Subcutaneous adipose tissue (tissue), 4 donors: ENCODE data around the gene KLHL8. TPM values are rescaled to one million over a fixed set of nuclear protein-coding genes. Genes with fewer than 3 reads are reported as not detected.

Source experiments
- total RNA-seq, 4 donors: library from RNA; depleted of rRNA; stranded (reverse); fragments of >200 nt; gene quantifications; one replicate each; pipeline ENCODE4 v1.1.0, GENCODE V29; 2016
- TF ChIP-seq, protein P1 (sequence below): fragments of 450-650 bp; IDR thresholded peaks from one replicate; pipeline ENCODE4 v1.5.1; 2016; ENCODE audit warnings: low read depth, mild to moderate bottlenecking, control low read depth, antibody characterized with exemption, moderate library complexity

The KLHL8 gene
- total RNA-seq, 4 donors from 2014 or later: 16.2 to 20.1 (median 17.6) TPM

DNA sequence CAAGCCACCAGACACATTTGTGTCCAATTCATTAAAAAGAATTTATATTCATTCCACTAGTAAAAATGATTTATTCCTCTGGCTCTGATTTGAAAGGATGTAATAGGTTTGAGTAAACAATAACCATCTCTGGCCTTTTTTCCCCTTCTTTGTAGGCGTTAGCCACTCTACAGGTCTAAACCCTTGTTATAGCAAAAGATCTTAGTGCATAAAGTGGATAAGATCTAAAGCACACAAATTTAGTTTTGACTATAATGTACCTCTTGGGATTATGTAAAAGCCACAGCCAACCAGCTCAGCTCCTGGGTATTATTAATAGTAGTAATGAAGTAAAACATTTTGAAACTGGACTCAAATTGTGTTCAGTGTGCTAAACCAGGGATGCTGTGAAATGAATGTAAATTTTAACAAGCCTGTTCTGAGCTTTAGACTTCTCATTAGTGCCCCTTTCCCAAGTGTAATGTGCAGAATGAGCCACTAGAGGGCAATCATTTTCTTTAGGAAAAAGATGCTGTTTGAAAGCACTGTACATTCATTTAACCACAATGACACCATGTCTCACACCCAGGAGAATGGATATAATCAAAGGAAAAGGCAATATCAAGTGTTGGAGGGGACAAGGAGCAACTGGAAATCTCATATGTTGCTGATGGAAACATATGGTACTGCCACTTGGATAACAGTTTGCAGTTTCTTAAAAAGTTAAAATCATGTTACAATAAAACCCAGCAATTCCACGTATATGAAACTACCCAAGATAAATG lies 69.7 kb downstream of the KLHL8 start:
- TF ChIP-seq, protein P1, sequence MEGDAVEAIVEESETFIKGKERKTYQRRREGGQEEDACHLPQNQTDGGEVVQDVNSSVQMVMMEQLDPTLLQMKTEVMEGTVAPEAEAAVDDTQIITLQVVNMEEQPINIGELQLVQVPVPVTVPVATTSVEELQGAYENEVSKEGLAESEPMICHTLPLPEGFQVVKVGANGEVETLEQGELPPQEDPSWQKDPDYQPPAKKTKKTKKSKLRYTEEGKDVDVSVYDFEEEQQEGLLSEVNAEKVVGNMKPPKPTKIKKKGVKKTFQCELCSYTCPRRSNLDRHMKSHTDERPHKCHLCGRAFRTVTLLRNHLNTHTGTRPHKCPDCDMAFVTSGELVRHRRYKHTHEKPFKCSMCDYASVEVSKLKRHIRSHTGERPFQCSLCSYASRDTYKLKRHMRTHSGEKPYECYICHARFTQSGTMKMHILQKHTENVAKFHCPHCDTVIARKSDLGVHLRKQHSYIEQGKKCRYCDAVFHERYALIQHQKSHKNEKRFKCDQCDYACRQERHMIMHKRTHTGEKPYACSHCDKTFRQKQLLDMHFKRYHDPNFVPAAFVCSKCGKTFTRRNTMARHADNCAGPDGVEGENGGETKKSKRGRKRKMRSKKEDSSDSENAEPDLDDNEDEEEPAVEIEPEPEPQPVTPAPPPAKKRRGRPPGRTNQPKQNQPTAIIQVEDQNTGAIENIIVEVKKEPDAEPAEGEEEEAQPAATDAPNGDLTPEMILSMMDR: no peak

DNA sequence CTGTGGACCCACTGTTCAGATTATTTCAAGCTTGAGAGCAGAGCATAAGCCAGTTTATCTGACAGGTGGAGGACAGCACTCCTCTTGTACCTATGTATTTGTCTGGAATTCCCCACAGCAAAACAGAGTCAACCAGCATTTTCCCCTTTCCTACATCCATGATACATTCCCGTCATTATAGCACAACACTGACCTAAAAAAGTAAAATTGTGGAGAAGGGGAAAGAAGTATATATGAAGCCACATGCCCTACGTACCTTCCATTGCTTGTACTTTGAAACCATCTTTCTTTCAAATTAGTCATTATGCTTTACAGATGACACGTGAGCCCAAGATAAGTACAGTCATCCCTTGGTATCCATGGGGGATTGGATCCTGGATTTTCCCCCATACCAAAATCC lies 73.3 kb downstream of the KLHL8 start:
- TF ChIP-seq, protein P1: no peak

DNA sequence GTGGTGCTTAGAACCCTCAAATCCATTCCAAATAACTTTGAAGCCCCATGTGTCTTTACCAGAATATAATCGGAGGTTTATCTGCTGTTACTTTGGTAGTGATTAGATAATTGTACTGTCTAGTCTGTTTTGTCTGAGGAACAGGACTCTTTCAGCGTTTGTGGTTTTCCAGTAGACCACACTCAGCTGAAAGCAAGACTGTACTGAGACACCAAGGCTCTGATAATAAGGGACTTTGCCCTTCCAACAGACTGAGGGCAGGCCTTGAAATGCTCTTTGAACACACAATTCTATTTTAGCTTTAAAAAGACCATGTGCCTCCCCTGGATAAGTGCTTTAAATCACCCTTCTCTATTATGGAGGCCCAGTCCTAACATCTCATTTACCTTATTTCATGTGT lies 76.1 kb downstream of the KLHL8 start:
- TF ChIP-seq, protein P1: no peak

GRCh38 chr4:87141428-87141827 lies 79.0 kb downstream of the KLHL8 start:
- TF ChIP-seq, protein P1: no peak

GRCh38 chr4:87134122-87134521 lies 86.3 kb downstream of the KLHL8 start:
- TF ChIP-seq, protein P1: no peak

GRCh38 chr4:87133183-87133582 lies 87.2 kb downstream of the KLHL8 start:
- TF ChIP-seq, protein P1: no peak

- TF ChIP-seq, protein P1: no peak
These were observed 88.4 kb downstream of the KLHL8 start for GRCh38 chr4:87132035-87132434.
